Astrocyte of the spinal cord (primary cell): ENCODE measurements around the gene DHRSX.
"Not testable (repeated sequence)": the region's sequence is repeated elsewhere in the genome, so short reads cannot be mapped to it uniquely, and the experiment has no call there.

Experiments
- DNase-seq: peaks from one replicate; pipeline ENCODE4 v3.0.0; 2011; ENCODE audit warnings: low read depth, low spot score
- H3K4me3 ChIP-seq: 2 replicates; pipeline ENCODE4 v1.5.1; 2011; ENCODE audit warnings: low read depth, mild to moderate bottlenecking, low read length, moderate library complexity
- in situ Hi-C: cut with HindIII; loops from 2 replicates; pipeline ENCODE4 v1.10.0; 2017; ENCODE audit warnings: low sequenced_read_pairs
- TF ChIP-seq, protein P1 (sequence below): IDR thresholded peaks from 2 replicates; pipeline ENCODE4 v1.5.1; 2012; ENCODE audit warnings: low read depth, mild to moderate bottlenecking, low read length, inconsistent platforms

Gene DHRSX

GRCh38 chrX:2511326-2511725 lies 10.6 kb upstream of the DHRSX start:
- no peak overlapping the region for H3K4me3 ChIP-seq
- no peak for DNase-seq
- in situ Hi-C loops, result no loop called here
- TF ChIP-seq, protein P1, sequence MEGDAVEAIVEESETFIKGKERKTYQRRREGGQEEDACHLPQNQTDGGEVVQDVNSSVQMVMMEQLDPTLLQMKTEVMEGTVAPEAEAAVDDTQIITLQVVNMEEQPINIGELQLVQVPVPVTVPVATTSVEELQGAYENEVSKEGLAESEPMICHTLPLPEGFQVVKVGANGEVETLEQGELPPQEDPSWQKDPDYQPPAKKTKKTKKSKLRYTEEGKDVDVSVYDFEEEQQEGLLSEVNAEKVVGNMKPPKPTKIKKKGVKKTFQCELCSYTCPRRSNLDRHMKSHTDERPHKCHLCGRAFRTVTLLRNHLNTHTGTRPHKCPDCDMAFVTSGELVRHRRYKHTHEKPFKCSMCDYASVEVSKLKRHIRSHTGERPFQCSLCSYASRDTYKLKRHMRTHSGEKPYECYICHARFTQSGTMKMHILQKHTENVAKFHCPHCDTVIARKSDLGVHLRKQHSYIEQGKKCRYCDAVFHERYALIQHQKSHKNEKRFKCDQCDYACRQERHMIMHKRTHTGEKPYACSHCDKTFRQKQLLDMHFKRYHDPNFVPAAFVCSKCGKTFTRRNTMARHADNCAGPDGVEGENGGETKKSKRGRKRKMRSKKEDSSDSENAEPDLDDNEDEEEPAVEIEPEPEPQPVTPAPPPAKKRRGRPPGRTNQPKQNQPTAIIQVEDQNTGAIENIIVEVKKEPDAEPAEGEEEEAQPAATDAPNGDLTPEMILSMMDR, result no peak

DNA sequence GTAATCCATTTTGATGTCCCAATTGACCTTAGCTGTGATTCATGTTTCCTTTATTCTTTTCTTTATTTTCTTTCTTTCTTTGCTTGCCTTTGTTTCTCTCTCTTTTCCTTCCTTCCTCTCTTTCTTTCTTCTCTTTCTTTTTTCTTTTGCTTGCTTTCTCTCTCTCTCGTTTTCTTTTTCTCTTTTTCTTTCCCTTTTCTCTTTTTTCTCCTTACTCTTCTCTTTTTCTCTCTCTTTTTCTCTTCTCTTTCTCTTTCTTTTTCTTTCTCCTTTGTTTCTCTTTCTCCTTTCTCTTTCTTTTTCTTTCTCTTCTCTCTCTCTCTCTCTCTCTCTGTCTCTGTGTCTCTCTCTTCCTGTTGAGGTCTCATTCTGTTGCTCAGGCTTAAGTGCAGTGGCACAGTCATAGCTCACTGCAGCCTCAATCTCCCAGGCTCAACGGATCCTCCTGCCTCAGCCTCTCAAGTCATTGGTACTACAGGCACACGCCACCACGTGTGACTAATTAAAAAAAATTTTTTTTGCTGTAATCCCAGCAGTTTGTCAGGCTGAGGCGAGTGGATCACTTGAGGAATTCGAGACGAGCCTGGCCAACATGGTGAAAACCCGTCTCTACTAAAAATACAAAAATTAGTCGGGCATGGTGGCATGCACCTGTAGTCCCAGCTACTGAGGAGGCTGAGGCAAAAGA lies 8.0 kb upstream of the DHRSX start:
- in situ Hi-C loops, result no loop called here
- DNase-seq, result no peak
- H3K4me3 ChIP-seq, result no peak overlapping the region
- TF ChIP-seq, protein P1, result no peak

DNA sequence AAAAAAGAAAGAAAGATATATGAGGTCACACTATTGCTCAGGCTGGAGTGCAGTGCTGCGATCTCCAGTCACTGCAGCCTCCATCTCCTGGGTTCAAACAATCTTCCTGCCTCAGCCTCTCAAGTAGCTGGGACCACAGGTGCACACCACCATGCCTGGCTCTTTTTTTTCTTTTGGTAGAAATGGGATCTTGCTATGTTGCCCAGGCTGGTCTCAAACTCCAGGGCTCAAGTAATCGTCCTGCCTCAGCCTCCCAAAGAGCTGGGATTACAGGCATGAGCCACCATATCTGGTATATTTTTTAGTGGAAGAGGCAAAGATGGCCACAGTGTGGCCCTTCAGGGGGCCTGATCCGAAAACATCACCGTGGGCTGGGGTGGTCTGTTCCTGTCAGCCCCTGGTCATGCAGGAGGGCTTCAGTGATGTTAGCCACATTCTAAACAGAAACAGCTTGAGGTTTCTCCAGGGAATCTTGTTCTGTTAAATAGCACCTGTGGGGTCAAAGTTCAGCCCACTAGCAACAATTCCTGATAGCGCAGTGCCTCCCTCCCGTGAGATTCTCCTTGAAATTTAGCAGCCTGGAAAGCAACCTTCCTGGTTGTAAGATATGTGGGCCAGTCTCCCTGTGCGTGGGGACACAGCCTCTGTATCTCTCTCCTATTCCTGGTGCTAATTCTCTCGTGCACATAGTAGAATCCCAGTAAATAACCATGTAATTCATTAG lies 7.3 kb upstream of the DHRSX start:
- no peak overlapping the region for H3K4me3 ChIP-seq
- in situ Hi-C loops, result no loop called here
- TF ChIP-seq, protein P1, result no peak
- DNase-seq, result no peak

GRCh38 chrX:2507196-2507595 lies 6.4 kb upstream of the DHRSX start:
- DNase-seq, result no peak
- TF ChIP-seq, protein P1, result no peak
- in situ Hi-C loops, result no loop called here
- H3K4me3 ChIP-seq, result no peak overlapping the region

- H3K4me3 ChIP-seq, in situ Hi-C loops: not testable (repeated sequence)
These were observed 4.6 kb upstream of the DHRSX start for GRCh38 chrX:2505341-2505740.

GRCh38 chrX:2504706-2505332 lies 4.0 kb upstream of the DHRSX start:
- TF ChIP-seq, protein P1, result no peak
- in situ Hi-C loops, result no loop called here
- H3K4me3 ChIP-seq, result no peak overlapping the region
- no peak for DNase-seq

More at GRCh38 chrX:2505341-2505740, 4.6 kb upstream of the DHRSX start:
- DNase-seq, result not testable (repeated sequence)
